ENCODE data around the gene EXOC4. TPM values are rescaled to one million over a fixed set of nuclear protein-coding genes. Genes with fewer than 3 reads are reported as not detected.

The EXOC4 gene
- total RNA-seq, 1 experiment from 2014 or later, result 75.8 TPM

- DNase-seq, result no peak
- Histone ChIP-seq H3K4me1 (ENCODE audit: insufficient read depth, low read length) (no peaks in the 10 kb centered on the region; the same call in 1 of the 2 replicates), H4K8ac (replicated peaks; ENCODE audit: insufficient read length, low read depth, low read length) (no peak overlapping the region), H3K9ac (ENCODE audit: extremely low read depth, insufficient read length, low read length) (no peak overlapping the region), H2BK15ac (ENCODE audit: low read depth, low read length) (no peak overlapping the region), H3K4ac (ENCODE audit: low read depth, low read length) (no peak overlapping the region), H2AK5ac (ENCODE audit: insufficient read length, low read length) (no peak overlapping the region), H2BK20ac (ENCODE audit: low read depth, low read length, poor library complexity, severe bottlenecking) (no peak overlapping the region), H4K5ac (ENCODE audit: insufficient read length, low read depth, low read length) (no peak overlapping the region), H3K56ac (ENCODE audit: insufficient read length, low read depth, low read length) (no peak overlapping the region), H2BK5ac (ENCODE audit: insufficient read length, low read length) (no peak overlapping the region), H3K79me2 (ENCODE audit: insufficient read depth, low read length) (no peaks in the 10 kb centered on the region), H4K20me1 (ENCODE audit: control insufficient read depth, insufficient read depth, insufficient read length) (no peaks in the 10 kb centered on the region), H3K23ac (ENCODE audit: insufficient read length, low read depth, low read length) (no peak overlapping the region), H3K14ac (ENCODE audit: insufficient read depth, low read length) (no peak overlapping the region), H3K23me2 (ENCODE audit: insufficient read length, low read depth, low read length, poor library complexity, severe bottlenecking) (no peaks in the 10 kb centered on the region), H3K9me3 (ENCODE audit: control insufficient read depth, low read depth, low read length) (no peaks in the 10 kb centered on the region), H3K18ac (ENCODE audit: insufficient read length, low read depth, low read length) (no peak overlapping the region), H4K91ac (ENCODE audit: insufficient read length, low read depth, low read length) (no peak overlapping the region), H3K4me2 (ENCODE audit: insufficient read depth, insufficient read length, low read length) (no peak overlapping the region), H2BK12ac (ENCODE audit: insufficient read length, low read depth, low read length) (no peak overlapping the region), H3K27me3 (ENCODE audit: insufficient read depth, low read length) (no peaks in the 10 kb centered on the region), H2AFZ (ENCODE audit: low read length) (no peak overlapping the region), H3K27ac (ENCODE audit: insufficient read length, low read depth, low read length) (no peak overlapping the region), H3T11ph (ENCODE audit: low read length) (no peak overlapping the region), H2BK120ac (ENCODE audit: low read depth, low read length, poor library complexity, severe bottlenecking) (no peak overlapping the region), H3K79me1 (ENCODE audit: insufficient read depth, low read depth, low read length, poor library complexity, severe bottlenecking) (no peaks in the 10 kb centered on the region)
- H3K27me3 Mint-ChIP-seq (ENCODE audit: low read depth), result no peaks in the 10 kb centered on the region
- H3K36me3 Mint-ChIP-seq (ENCODE audit: insufficient read depth in 1 of 3, low read depth in 3 of 3), result no peaks in the 10 kb centered on the region
- H3K9me3 Mint-ChIP-seq, result no peaks in the 10 kb centered on the region
- no peak overlapping the region for H3K27ac Mint-ChIP-seq
- peaks cover 22 to 23% of the 10 kb centered on the region in 2 experiments for H3K4me1 Mint-ChIP-seq
- WGBS (ENCODE audit: extremely low coverage, insufficient read length, low lambda C conversion rate), result no CpG with 5 or more reads among the region's 6 CpGs
- no peak overlapping the region for H3K4me3 Mint-ChIP-seq
- TF ChIP-seq CTCF (conservative IDR thresholded peaks at IDR 0.05), result no peak
These were observed 192.7 kb downstream of the EXOC4 start for GRCh38 chr7:133445617-133446016.
